IMR-90 (cell line): Measurements from ENCODE around the gene C19orf47. TPM values are rescaled to one million over a fixed set of nuclear protein-coding genes. Genes with fewer than 3 reads are reported as not detected.
A peak's percentile ranks its signal among the peaks of the same experiment; 100 is the strongest.

Experiments
- ATAC-seq: fragments of 200-7000 bp; cut with Tn5 transposase; 2 replicates; pipeline ENCODE4 v1.9.1; 2020; ENCODE audit warnings: low read depth, mild to moderate bottlenecking, moderate library complexity
- BruUV-seq: library from RNA; stranded (reverse); fragments of 400-500 nt; replicated peaks from 2 replicates; lab custom pipeline; 2021; lab: Mats Ljungman, UMichigan
- CTCF ChIA-PET: fragments of 300-600 bp; formaldehyde crosslinking; extraction: SDS; loops from one replicate; lab custom pipeline; 2021; ENCODE audit warnings: antibody characterized with exemption; lab: Yijun Ruan, JAX
- POLR2A ChIA-PET: fragments of 300-600 bp; sonication (Branson Sonifier 250); formaldehyde crosslinking; loops from one replicate; lab custom pipeline; 2022; ENCODE audit warnings: antibody characterized with exemption; ENCODE audit not compliant: unreplicated experiment; lab: Charles Lee
- DNase-seq: peaks from one replicate; pipeline ENCODE4 v3.0.0; 2013
- H2AFZ ChIP-seq: replicated peaks from 2 replicates; pipeline ENCODE3; 2013; ENCODE audit warnings: low read length, mild to moderate bottlenecking; ENCODE audit not compliant: poor library complexity
- H2AK5ac ChIP-seq: 2 replicates; pipeline ENCODE4 v1.6.1; 2013; ENCODE audit warnings: low read depth, low read length, inconsistent platforms
- H2AK9ac ChIP-seq: replicated peaks from 2 replicates; pipeline ENCODE3; 2013; ENCODE audit warnings: mild to moderate bottlenecking, low read depth, low read length, moderate library complexity; ENCODE audit not compliant: poor library complexity
- H2BK120ac ChIP-seq: 2 replicates; pipeline ENCODE4 v1.6.1; 2013; ENCODE audit warnings: low read depth, low read length, inconsistent platforms
- H2BK15ac ChIP-seq: 3 replicates; pipeline ENCODE4 v1.6.1; 2013; ENCODE audit warnings: low read depth, low read length, inconsistent platforms
- H2BK20ac ChIP-seq: 2 replicates; pipeline ENCODE4 v1.6.1; 2013; ENCODE audit warnings: low read depth, mild to moderate bottlenecking, inconsistent platforms, low read length, moderate library complexity
- H2BK5ac ChIP-seq: 2 replicates; pipeline ENCODE4 v1.6.1; 2013; ENCODE audit warnings: mild to moderate bottlenecking, low read depth, low read length, inconsistent platforms; ENCODE audit not compliant: poor library complexity, severe bottlenecking
- H3K14ac ChIP-seq: replicated peaks from 2 replicates; pipeline ENCODE4 v1.6.1; 2013; ENCODE audit warnings: low read depth, low read length, inconsistent platforms
- H3K18ac ChIP-seq: 2 replicates; pipeline ENCODE4 v1.6.1; 2013; ENCODE audit warnings: low read depth, low read length, control low read depth
- H3K23ac ChIP-seq: 2 replicates; pipeline ENCODE4 v1.6.1; 2013; ENCODE audit warnings: low read depth, low read length, inconsistent platforms
- H3K27ac ChIP-seq: 2 replicates; pipeline ENCODE4 v1.5.1; 2013; ENCODE audit warnings: mild to moderate bottlenecking, control low read depth, low read length; ENCODE audit not compliant: insufficient read depth
- H3K27me3 ChIP-seq: 2 replicates; pipeline ENCODE4 v1.6.1; 2013; ENCODE audit warnings: low read length; ENCODE audit not compliant: control insufficient read depth, insufficient read depth
- H3K36me3 ChIP-seq: 2 replicates; pipeline ENCODE4 v1.6.1; 2013; ENCODE audit warnings: low read length, mixed read lengths; ENCODE audit not compliant: control insufficient read depth, insufficient read depth
- H3K4ac ChIP-seq: 2 replicates; pipeline ENCODE4 v1.6.1; 2013; ENCODE audit warnings: low read depth, low read length, inconsistent platforms
- H3K4me1 ChIP-seq: 2 replicates; pipeline ENCODE4 v1.6.1; 2013; ENCODE audit warnings: low read length, mixed read lengths; ENCODE audit not compliant: control insufficient read depth, insufficient read depth
- H3K4me2 ChIP-seq: 2 replicates; pipeline ENCODE4 v1.6.1; 2013; ENCODE audit warnings: low read depth, mild to moderate bottlenecking, control low read depth, low read length, moderate library complexity
- H3K4me3 ChIP-seq: 2 replicates; pipeline ENCODE4 v1.5.1; 2013; ENCODE audit warnings: low read depth, mild to moderate bottlenecking, control low read depth, low read length, moderate library complexity; ENCODE audit not compliant: insufficient read depth
- H3K56ac ChIP-seq: 2 replicates; pipeline ENCODE4 v1.6.1; 2013; ENCODE audit warnings: low read length, inconsistent platforms; ENCODE audit not compliant: insufficient read depth; ENCODE audit errors: extremely low read depth
- H3K79me1 ChIP-seq, 2 experiments: 2 replicates each; pipeline ENCODE4 v1.6.1; 2013; ENCODE audit warnings: low read length in 2 of 2, inconsistent platforms in 1 of 2, low read depth in 1 of 2
- H3K9ac ChIP-seq: 2 replicates; pipeline ENCODE4 v1.6.1; 2013; ENCODE audit warnings: low read depth, low read length, control low read depth
- H3K9me1 ChIP-seq: 2 replicates; pipeline ENCODE4 v1.6.1; 2013; ENCODE audit warnings: low read length, inconsistent platforms; ENCODE audit not compliant: insufficient read depth
- H3K9me3 ChIP-seq: 2 replicates; pipeline ENCODE4 v1.6.1; 2013; ENCODE audit warnings: low read length; ENCODE audit not compliant: control insufficient read depth, insufficient read depth
- H4K20me1 ChIP-seq: 2 replicates; pipeline ENCODE4 v1.6.1; 2013; ENCODE audit warnings: low read length, inconsistent platforms; ENCODE audit not compliant: insufficient read depth
- H4K5ac ChIP-seq: 2 replicates; pipeline ENCODE4 v1.6.1; 2013; ENCODE audit warnings: mild to moderate bottlenecking, low read depth, low read length, control low read depth
- H4K8ac ChIP-seq, 2 experiments: 2 replicates each; pipeline ENCODE4 v1.6.1; 2013; ENCODE audit warnings: low read depth in 2 of 2, low read length in 2 of 2, control low read depth in 1 of 2, inconsistent platforms in 1 of 2
- H4K91ac ChIP-seq: 2 replicates; pipeline ENCODE4 v1.6.1; 2013; ENCODE audit warnings: low read depth, low read length, inconsistent platforms; ENCODE audit not compliant: insufficient read depth
- BHLHE40 ChIP-seq: fragments of 150-350 bp; IDR thresholded peaks from 2 replicates; pipeline ENCODE4 v1.6.1; 2016; ENCODE audit warnings: mild to moderate bottlenecking, low read depth, low read length
- CEBPB ChIP-seq: IDR thresholded peaks from 2 replicates; pipeline ENCODE4 v1.6.1; 2012; ENCODE audit warnings: low read depth, low read length, improper control_type of control experiment
- CHD1 ChIP-seq: IDR thresholded peaks from 2 replicates; pipeline ENCODE4 v1.6.1; 2012; ENCODE audit warnings: low read depth, low read length, improper control_type of control experiment
- CTCF ChIP-seq: conservative IDR thresholded peaks from 2 replicates; pipeline ENCODE4 v1.5.1; 2012; ENCODE audit warnings: mild to moderate bottlenecking, low read depth, low read length, improper control_type of control experiment
- ELK1 ChIP-seq: fragments of 150-350 bp; IDR thresholded peaks from 2 replicates; pipeline ENCODE4 v1.6.1; 2016; ENCODE audit warnings: low read depth, mild to moderate bottlenecking, low read length, moderate library complexity, borderline replicate concordance
- FOS ChIP-seq: fragments of 150-350 bp; IDR thresholded peaks from 2 replicates; pipeline ENCODE4 v1.6.1; 2016; ENCODE audit warnings: low read depth, low read length
- MAFK ChIP-seq: IDR thresholded peaks from 2 replicates; pipeline ENCODE4 v1.6.1; 2012; ENCODE audit warnings: low read depth, low read length, improper control_type of control experiment
- MAZ ChIP-seq: IDR thresholded peaks from 2 replicates; pipeline ENCODE4 v1.6.1; 2012; ENCODE audit warnings: low read depth, mild to moderate bottlenecking, low read length, improper control_type of control experiment, moderate library complexity, borderline replicate concordance
- MXI1 ChIP-seq: IDR thresholded peaks from 2 replicates; pipeline ENCODE4 v1.6.1; 2012; ENCODE audit warnings: low read depth, mild to moderate bottlenecking, low read length, moderate library complexity, borderline replicate concordance
- NFE2L2 ChIP-seq: fragments of 150-350 bp; IDR thresholded peaks from 2 replicates; pipeline ENCODE4 v1.6.1; 2016; ENCODE audit warnings: low read depth, mild to moderate bottlenecking, low read length
- POLR2A ChIP-seq: IDR thresholded peaks from 2 replicates; pipeline ENCODE4 v1.6.1; 2012; ENCODE audit warnings: mild to moderate bottlenecking, low read depth, low read length
- RAD21 ChIP-seq: IDR thresholded peaks from 2 replicates; pipeline ENCODE4 v1.6.1; 2012; ENCODE audit warnings: low read length, improper control_type of control experiment
- RCOR1 ChIP-seq: IDR thresholded peaks from 2 replicates; pipeline ENCODE4 v1.6.1; 2012; ENCODE audit warnings: mild to moderate bottlenecking, low read length, improper control_type of control experiment; ENCODE audit not compliant: insufficient replicate concordance
- RFX5 ChIP-seq: IDR thresholded peaks from 2 replicates; pipeline ENCODE4 v1.8.0; 2012; ENCODE audit warnings: low read depth, mild to moderate bottlenecking, low read length, moderate library complexity
- SMC3 ChIP-seq: fragments of 150-350 bp; IDR thresholded peaks from 2 replicates; pipeline ENCODE4 v1.6.1; 2016; ENCODE audit warnings: low read depth, mild to moderate bottlenecking, antibody characterized with exemption, low read length, moderate library complexity
- WGBS, 2 experiments: methylation state at CpG; one replicate each; pipeline versions ENCODE4 v1.1.5 to v1.1.7; 2013; ENCODE audit warnings: missing lambda C conversion rate in 2 of 2; ENCODE audit not compliant: insufficient read length in 1 of 2; ENCODE audit errors: extremely low coverage in 2 of 2; 5-methylcytosine and 5-hydroxymethylcytosine counted together
- dilution Hi-C: fragments of 300-500 bp; cut with HindIII; formaldehyde crosslinking; loops from one replicate; pipeline ENCODE4 v1.14.3; 2018; ENCODE audit warnings: low sequenced_read_pairs; ENCODE audit not compliant: unreplicated experiment
- in situ Hi-C: fragments of 300-500 bp; cut with MboI; formaldehyde crosslinking; loops from 3 replicates; pipeline ENCODE4 v1.14.3; 2019; ENCODE audit warnings: low sequenced_read_pairs, inconsistent platforms, mixed read lengths
- intact Hi-C: fragments of 100-400 bp; cut with micrococcal nuclease; formaldehyde crosslinking; loops from 2 replicates; pipeline ENCODE4 v1.10.0; 2022
- polyA plus RNA-seq, 3 experiments: library from polyadenylated mRNA; depleted of rRNA; stranded (reverse); fragments of >200 nt; gene quantifications; 2 replicates each; pipeline ENCODE4 v1.2.3, GENCODE V29; 2012; ENCODE audit warnings: low replicate concordance in 1 of 3
- total RNA-seq: library from RNA; depleted of rRNA; stranded (reverse); fragments of >200 nt; gene quantifications from 2 replicates; pipeline ENCODE4 v1.2.3, GENCODE V29; 2012

The C19orf47 gene
- total and polyA plus RNA-seq, 2 of the 4 experiments (the other 2 are of a cell fraction), result 3.6 to 16.3 TPM

- Histone ChIP-seq H3K9ac (no peak overlapping the region), H3K56ac (no peak overlapping the region), H3K9me3 (no peaks in the 10 kb centered on the region), H4K91ac (no peak overlapping the region), H3K4ac (no peak overlapping the region), H2BK120ac (no peak overlapping the region), H2AFZ (no peak overlapping the region), H4K5ac (no peak overlapping the region), H2BK20ac (no peak overlapping the region), H4K8ac (no peak overlapping the region), H2BK15ac (no peak overlapping the region), H3K4me2 (no peak overlapping the region), H2AK5ac (no peak overlapping the region), H2AK9ac (no peak overlapping the region), H3K4me1 (peaks cover 25% of the 10 kb centered on the region), H3K18ac (no peak overlapping the region), H2BK5ac (no peak overlapping the region), H3K27ac (no peak overlapping the region), H3K9me1 (peaks cover 22% of the 10 kb centered on the region), H3K79me1 (peaks cover 19 to 93% of the 10 kb centered on the region in 2 experiments; a peak in 3 of 4 replicates), H4K20me1 (peaks cover 87% of the 10 kb centered on the region), H3K36me3 (no peaks in the 10 kb centered on the region), H3K27me3 (no peaks in the 10 kb centered on the region), H3K23ac (peak overlapping the region; percentile 69; the same call in 1 of the 2 replicates), H3K4me3 (no peak overlapping the region), H3K14ac (no peak overlapping the region)
- POLR2A ChIA-PET, result no interaction called here
- ATAC-seq (no peak), DNase-seq (no peak)
- 96% methylated on average over 3 of the region's 17 CpGs; no CpG with 5 or more reads in 1 of the 2 experiments for WGBS, 2 experiments
- CTCF ChIA-PET, result no interaction called here
- BruUV-seq, result no TSS peak
- in situ Hi-C loops (no loop called here), intact Hi-C loops (no loop called here), dilution Hi-C loops (no loop called here)
- no peak for TF ChIP-seq CEBPB
- no peak for TF ChIP-seq NFE2L2
- no peak for TF ChIP-seq SMC3
- TF ChIP-seq CTCF, result no peak
- TF ChIP-seq MAZ, result no peak
- no peak for TF ChIP-seq ELK1
- no peak for TF ChIP-seq MAFK
- TF ChIP-seq CHD1, result no peak
- no peak for TF ChIP-seq RCOR1
- TF ChIP-seq FOS, result no peak
- TF ChIP-seq BHLHE40, result no peak
- TF ChIP-seq RAD21, result no peak
- TF ChIP-seq MXI1, result no peak
- no peak for TF ChIP-seq RFX5
- no peak for TF ChIP-seq POLR2A
These were observed 68.2 kb downstream of the C19orf47 start for GRCh38 chr19:40279761-40280607.
